GM23248 (cell line): Measurements from ENCODE around the gene BSG. TPM values are rescaled to one million over a fixed set of nuclear protein-coding genes. Genes with fewer than 3 reads are reported as not detected.
A peak's percentile ranks its signal among the peaks of the same experiment; 100 is the strongest.

Experiments
- DNase-seq: peaks from one replicate; pipeline ENCODE4 v3.0.0-alpha.2; 2015
- H2AFZ ChIP-seq: fragments of 200-600 bp; sonication (generic); 2 replicates; pipeline ENCODE4 v1.6.1; 2016; ENCODE audit warnings: antibody characterized with exemption
- H3F3A ChIP-seq: fragments of 200-600 bp; sonication (generic); 2 replicates; pipeline ENCODE4 v1.6.1; 2016; ENCODE audit warnings: mild to moderate bottlenecking, antibody characterized with exemption, mixed run types; ENCODE audit not compliant: insufficient read depth
- H3K27ac ChIP-seq: fragments of 200-600 bp; sonication (generic); 2 replicates; pipeline ENCODE4 v1.5.1; 2016; ENCODE audit warnings: mild to moderate bottlenecking
- H3K27me3 ChIP-seq: fragments of 200-600 bp; sonication (generic); replicated peaks from 2 replicates; pipeline ENCODE4 v1.6.1; 2016; ENCODE audit warnings: mild to moderate bottlenecking; ENCODE audit not compliant: insufficient read depth
- H3K36me3 ChIP-seq: fragments of 200-600 bp; sonication (generic); 2 replicates; pipeline ENCODE4 v1.6.1; 2016; ENCODE audit warnings: low read depth, mild to moderate bottlenecking
- H3K4me1 ChIP-seq: fragments of 200-600 bp; sonication (generic); 2 replicates; pipeline ENCODE4 v1.6.1; 2016; ENCODE audit warnings: mild to moderate bottlenecking; ENCODE audit not compliant: insufficient read depth
- H3K4me2 ChIP-seq: fragments of 200-600 bp; sonication (generic); one replicate; pipeline ENCODE4 v1.6.1; 2016; ENCODE audit warnings: mild to moderate bottlenecking; ENCODE audit not compliant: unreplicated experiment
- H3K4me3 ChIP-seq: fragments of 200-600 bp; sonication (generic); 2 replicates; pipeline ENCODE4 v1.5.1; 2016; ENCODE audit warnings: mild to moderate bottlenecking
- H3K79me2 ChIP-seq: fragments of 200-600 bp; sonication (generic); 2 replicates; pipeline ENCODE4 v1.6.1; 2016; ENCODE audit warnings: mild to moderate bottlenecking; ENCODE audit not compliant: insufficient read depth
- H3K9ac ChIP-seq: fragments of 200-600 bp; sonication (generic); 2 replicates; pipeline ENCODE4 v1.6.1; 2016; ENCODE audit warnings: mild to moderate bottlenecking
- H3K9me2 ChIP-seq: fragments of 200-600 bp; sonication (generic); 2 replicates; pipeline ENCODE4 v1.6.1; 2016; ENCODE audit warnings: mixed run types, mild to moderate bottlenecking, moderate library complexity; ENCODE audit not compliant: insufficient read depth
- H3K9me3 ChIP-seq: fragments of 200-600 bp; sonication (generic); one replicate; pipeline ENCODE4 v1.6.1; 2017; ENCODE audit warnings: low read depth
- H4K20me1 ChIP-seq: fragments of 200-600 bp; sonication (generic); 2 replicates; pipeline ENCODE4 v1.6.0; 2016; ENCODE audit not compliant: insufficient read depth
- EZH2 ChIP-seq: fragments of 200-600 bp; sonication (generic); IDR thresholded peaks from 2 replicates; pipeline ENCODE4 v1.6.1; 2018; ENCODE audit warnings: antibody characterized with exemption, mild to moderate bottlenecking; ENCODE audit not compliant: insufficient read depth, poor library complexity, severe bottlenecking
- EZH2phosphoT487 ChIP-seq: fragments of 200-600 bp; sonication (generic); IDR thresholded peaks from 2 replicates; pipeline ENCODE4 v1.6.1; 2018; ENCODE audit warnings: antibody characterized with exemption, moderate library complexity, mild to moderate bottlenecking, low read depth; ENCODE audit not compliant: insufficient read depth
- WGBS, 2 experiments: methylation state at CpG; one replicate each; pipeline ENCODE4 v1.1.6; 2015 to 2017; ENCODE audit warnings: low lambda C conversion rate in 2 of 2, low coverage in 1 of 2; ENCODE audit errors: missing lambda C conversion rate in 2 of 2; 5-methylcytosine and 5-hydroxymethylcytosine counted together
- in situ Hi-C: fragments of 300-500 bp; cut with MboI; formaldehyde crosslinking; loops from 2 replicates; pipeline ENCODE4 v1.15.0; 2020
- polyA plus RNA-seq: library from polyadenylated mRNA; unstranded; fragments of >200 nt; fragmentation: Nextera tagmentation; extraction: Ambion mirVana; gene quantifications from 2 replicates; pipeline ENCODE4 v1.2.1, GENCODE V29; 2016
- total RNA-seq: library from RNA; depleted of rRNA; stranded (reverse); fragments of >200 nt; shearing (Covaris generic); gene quantifications from 2 replicates; pipeline ENCODE4 v1.2.3, GENCODE V29; 2014; rRNA removed

The BSG gene
- total and polyA plus RNA-seq, 2 experiments from 2014 or later = 939 to 955 TPM

- H3F3A ChIP-seq = peaks cover 6% of the 10 kb centered on the region; the same call in 1 of the 2 replicates
- H3K27ac ChIP-seq = no peak overlapping the region
- no peaks in the 10 kb centered on the region for H3K9me3 ChIP-seq
- no peak overlapping the region for H2AFZ ChIP-seq
- no peak overlapping the region for H3K4me2 ChIP-seq
- WGBS, 2 experiments = 93 to 94% methylated on average over 30 of the region's 30 CpGs
- peaks cover 45% of the 10 kb centered on the region for H3K79me2 ChIP-seq
- in situ Hi-C loops = no loop called here
- H4K20me1 ChIP-seq = no peaks in the 10 kb centered on the region
- DNase-seq = no peak
- H3K9ac ChIP-seq = no peak overlapping the region
- H3K36me3 ChIP-seq = peaks cover 13% of the 10 kb centered on the region; the same call in 1 of the 2 replicates
- no peaks in the 10 kb centered on the region for H3K27me3 ChIP-seq
- no peak overlapping the region for H3K4me3 ChIP-seq
- H3K4me1 ChIP-seq = peaks cover 6% of the 10 kb centered on the region; the same call in 1 of the 2 replicates
- TF ChIP-seq EZH2phosphoT487 (no peak), EZH2 (no peak)
- no peaks in the 10 kb centered on the region for H3K9me2 ChIP-seq
Observed at GRCh38 chr19:629961-630714, 57.7 kb downstream of the BSG start.

DNA sequence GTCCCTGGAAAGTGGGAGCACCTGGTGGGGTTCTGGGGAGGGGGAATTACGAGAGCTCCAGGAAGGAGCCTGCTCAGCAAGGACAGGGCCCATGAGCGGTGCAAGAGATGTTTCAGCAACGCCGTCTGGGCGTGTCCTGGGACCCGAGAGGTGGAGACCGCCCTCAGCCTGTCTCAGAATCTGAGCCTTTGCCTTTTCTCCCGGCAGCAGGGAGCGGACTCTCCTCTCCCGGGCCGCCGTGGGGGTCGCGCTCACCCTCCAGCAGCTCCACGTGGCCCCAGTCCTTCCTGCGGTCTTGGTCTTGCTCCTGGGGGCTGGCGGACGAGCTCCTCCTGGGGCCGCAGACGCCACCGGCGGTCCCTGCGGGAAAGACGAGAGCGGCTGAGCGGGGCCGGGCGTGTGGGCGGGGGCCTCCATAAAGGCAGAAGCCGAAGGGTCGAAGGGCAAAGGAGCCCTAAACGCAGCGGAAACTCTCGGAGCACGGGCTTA, 60.2 kb downstream of the BSG start:
- H3K27me3 ChIP-seq = no peaks in the 10 kb centered on the region
- H3K9me3 ChIP-seq = no peaks in the 10 kb centered on the region
- H3K4me1 ChIP-seq = peaks cover 6% of the 10 kb centered on the region; the same call in 1 of the 2 replicates
- H3K27ac ChIP-seq = peak overlapping the region; percentile 78
- H3K36me3 ChIP-seq = peaks cover 13% of the 10 kb centered on the region; the same call in 1 of the 2 replicates
- peaks cover 6% of the 10 kb centered on the region; the same call in 1 of the 2 replicates for H3F3A ChIP-seq
- peak overlapping the region; percentile 86 for H3K4me2 ChIP-seq
- no peaks in the 10 kb centered on the region for H3K9me2 ChIP-seq
- peak overlapping the region; percentile 80 for H2AFZ ChIP-seq
- H3K4me3 ChIP-seq = peak overlapping the region; percentile 77
- H3K79me2 ChIP-seq = peaks cover 40% of the 10 kb centered on the region
- 1 to 2% methylated on average over 30 to 35 of the region's 35 CpGs for WGBS, 2 experiments
- TF ChIP-seq EZH2phosphoT487 (no peak), EZH2 (no peak)
- DNase-seq = peak; percentile 88
- in situ Hi-C loops = no loop called here
- H3K9ac ChIP-seq = peak overlapping the region; percentile 79
- no peaks in the 10 kb centered on the region for H4K20me1 ChIP-seq

Other genes with a start within 250 kb of the BSG start
- 11.8 and 27.8 TPM in 2 replicates for gene MIER2, start 227.8 kb upstream of the BSG start, total RNA-seq
- gene MIER2, start 227.8 kb upstream of the BSG start, polyA plus RNA-seq = 28.6 and 30.7 TPM in 2 replicates
- gene C2CD4C, start 163.4 kb upstream of the BSG start, total RNA-seq = 0.32 TPM in 1 of 2 replicates, not detected in the other
- gene C2CD4C, start 163.4 kb upstream of the BSG start, polyA plus RNA-seq = 0.05 TPM in 1 of 2 replicates, not detected in the other
- not detected in 2 replicates for gene SHC2, start 111.6 kb upstream of the BSG start, total RNA-seq
- not detected in 2 replicates for gene SHC2, start 111.6 kb upstream of the BSG start, polyA plus RNA-seq
- gene MADCAM1, start 76.1 kb upstream of the BSG start, total RNA-seq = 0.54 TPM in 1 of 2 replicates, not detected in the other
- 0.11 and 0.38 TPM in 2 replicates for gene MADCAM1, start 76.1 kb upstream of the BSG start, polyA plus RNA-seq
- gene TPGS1, start 65.1 kb upstream of the BSG start, total RNA-seq = 60.5 and 72.2 TPM in 2 replicates
- gene TPGS1, start 65.1 kb upstream of the BSG start, polyA plus RNA-seq = 18.9 and 22.0 TPM in 2 replicates
- gene CDC34, start 40.8 kb upstream of the BSG start, total RNA-seq = 43.0 and 50.8 TPM in 2 replicates
- 44.4 and 46.4 TPM in 2 replicates for gene CDC34, start 40.8 kb upstream of the BSG start, polyA plus RNA-seq
- gene GZMM, start 28.5 kb upstream of the BSG start, total RNA-seq = not detected in 2 replicates
- gene GZMM, start 28.5 kb upstream of the BSG start, polyA plus RNA-seq = not detected in 2 replicates
- 1.8 and 3.1 TPM in 2 replicates for gene HCN2, start 17.3 kb downstream of the BSG start, total RNA-seq
- 0.14 TPM in 1 of 2 replicates, not detected in the other for gene HCN2, start 17.3 kb downstream of the BSG start, polyA plus RNA-seq
- 36.2 and 48.8 TPM in 2 replicates for gene POLRMT, start 60.9 kb downstream of the BSG start, total RNA-seq
- gene POLRMT, start 60.9 kb downstream of the BSG start, polyA plus RNA-seq = 21.8 and 23.6 TPM in 2 replicates
- gene FGF22, start 67.3 kb downstream of the BSG start, total RNA-seq = 0.13 and 1.2 TPM in 2 replicates
- gene FGF22, start 67.3 kb downstream of the BSG start, polyA plus RNA-seq = not detected in 2 replicates
- 71.3 and 72.4 TPM in 2 replicates for gene RNF126, start 90.6 kb downstream of the BSG start, total RNA-seq
- gene RNF126, start 90.6 kb downstream of the BSG start, polyA plus RNA-seq = 52.7 and 58.5 TPM in 2 replicates
- 97.3 and 100 TPM in 2 replicates for gene FSTL3, start 103.8 kb downstream of the BSG start, total RNA-seq
- 39.2 and 41.4 TPM in 2 replicates for gene FSTL3, start 103.8 kb downstream of the BSG start, polyA plus RNA-seq
- not detected in 2 replicates for gene PRSS57, start 122.9 kb downstream of the BSG start, total RNA-seq
- not detected in 2 replicates for gene PRSS57, start 122.9 kb downstream of the BSG start, polyA plus RNA-seq
- gene PALM, start 136.3 kb downstream of the BSG start, total RNA-seq = 2.5 and 2.7 TPM in 2 replicates
- gene PALM, start 136.3 kb downstream of the BSG start, polyA plus RNA-seq = 0.32 and 0.36 TPM in 2 replicates
- gene MISP, start 178.5 kb downstream of the BSG start, total RNA-seq = not detected in 2 replicates
- gene MISP, start 178.5 kb downstream of the BSG start, polyA plus RNA-seq = 0.13 TPM in 1 of 2 replicates, not detected in the other
- gene PTBP1, start 224.9 kb downstream of the BSG start, total RNA-seq = 175 and 194 TPM in 2 replicates
- gene PTBP1, start 224.9 kb downstream of the BSG start, polyA plus RNA-seq = 157 and 160 TPM in 2 replicates
- 0.32 TPM in 1 of 2 replicates, not detected in the other for gene PLPPR3, start 249.4 kb downstream of the BSG start, total RNA-seq
- not detected in 2 replicates for gene PLPPR3, start 249.4 kb downstream of the BSG start, polyA plus RNA-seq